HepG2 (cell line): ENCODE measurements around the gene MGMT. TPM values are rescaled to one million over a fixed set of nuclear protein-coding genes. Genes with fewer than 3 reads are reported as not detected.

Experiments
- ATAC-seq: fragments of 200-7000 bp; cut with Tn5 transposase; 3 replicates; pipeline ENCODE4 v1.9.1; 2020; ENCODE audit warnings: mild to moderate bottlenecking, moderate library complexity
- BruUV-seq: library from RNA; stranded (reverse); fragments of 400-500 nt; replicated peaks from 2 replicates; lab custom pipeline; 2021; lab: Mats Ljungman, UMichigan
- CTCF ChIA-PET: fragments of 300-600 bp; formaldehyde crosslinking; extraction: SDS; loops from one replicate; lab custom pipeline; 2021; ENCODE audit warnings: low total read pairs, inconsistent platforms, low intra/inter-chr PET ratio; lab: Yijun Ruan, JAX
- POLR2A ChIA-PET: fragments of 350-600 bp; sonication (Branson Sonifier 250); formaldehyde crosslinking; loops from one replicate; lab custom pipeline; 2020; ENCODE audit warnings: antibody characterized with exemption, inconsistent platforms; lab: Yijun Ruan, JAX
- DNase-seq: peaks from one replicate; pipeline ENCODE4 v3.0.0-alpha.2; 2015; ENCODE audit warnings: low spot score
- FAIRE-seq: peaks from 3 replicates; lab custom pipeline; 2011; peaks lifted over from hg19 to GRCh38; lab: Jason Lieb, UNC
- H2AFZ ChIP-seq: one replicate; pipeline ENCODE4 v1.6.1; 2011; ENCODE audit warnings: low read length, inconsistent platforms
- H3K27ac ChIP-seq: fragments of 300-600 bp; 3 replicates; pipeline ENCODE4 v1.8.0; 2011; ENCODE audit warnings: mixed run types, mild to moderate bottlenecking, mixed read lengths, low read length, inconsistent platforms; ENCODE audit not compliant: insufficient read depth; ENCODE audit errors: extremely low read length
- H3K27me3 ChIP-seq, 2 experiments: fragments of 200-600 bp in 1 of 2; 2 replicates in 1 of 2; 3 replicates in 1 of 2; pipeline versions ENCODE4 v1.6.0 to v1.8.0; 2011; ENCODE audit warnings: low read length in 2 of 2, mild to moderate bottlenecking in 2 of 2, moderate library complexity in 2 of 2, inconsistent platforms in 1 of 2; ENCODE audit not compliant: insufficient read depth in 2 of 2, control insufficient read depth in 1 of 2
- H3K36me3 ChIP-seq, 2 experiments: fragments of 200-600 bp in 1 of 2; replicated peaks in 1 of 2; 2 replicates in 1 of 2; 3 replicates in 1 of 2; pipeline versions ENCODE4 v1.5.1 to v1.8.0; 2011; ENCODE audit warnings: low read length in 2 of 2, inconsistent platforms in 1 of 2; ENCODE audit not compliant: insufficient read depth in 2 of 2, control insufficient read depth in 1 of 2
- H3K4me1 ChIP-seq: 2 replicates; pipeline ENCODE4 v1.5.1; 2012; ENCODE audit warnings: low read length, inconsistent platforms; ENCODE audit not compliant: insufficient read depth
- H3K4me2 ChIP-seq: 2 replicates; pipeline ENCODE4 v1.6.0; 2011; ENCODE audit warnings: low read depth, low read length, inconsistent platforms
- H3K4me3 ChIP-seq, 3 experiments: fragments of 200-600 bp in 1 of 3; sonication (generic), shearing (Covaris generic) in 1 of 3; replicated peaks in 1 of 3; 2 replicates each; pipeline ENCODE4 v1.5.1; 2011 to 2016; ENCODE audit warnings: low read length in 3 of 3, inconsistent platforms in 2 of 3, low read depth in 2 of 3, mild to moderate bottlenecking in 2 of 3, control low read depth in 1 of 3, mixed read lengths in 1 of 3; ENCODE audit not compliant: insufficient read depth in 1 of 3
- H3K79me2 ChIP-seq: one replicate; pipeline ENCODE4 v1.6.1; 2011; ENCODE audit warnings: low read length, inconsistent platforms; ENCODE audit not compliant: insufficient read depth
- H3K9ac ChIP-seq: 2 replicates; pipeline ENCODE4 v1.6.0; 2011; ENCODE audit warnings: mild to moderate bottlenecking, low read depth, low read length, inconsistent platforms; ENCODE audit not compliant: insufficient read depth
- H3K9me3 ChIP-seq: 2 replicates; pipeline ENCODE4 v1.5.1; 2012; ENCODE audit warnings: mild to moderate bottlenecking, low read length
- H4K20me1 ChIP-seq: 2 replicates; pipeline ENCODE4 v1.6.0; 2011; ENCODE audit warnings: inconsistent platforms, mild to moderate bottlenecking, low read length, moderate library complexity; ENCODE audit not compliant: insufficient read depth
- ATAD3A ChIP-seq: sonication (generic); formaldehyde crosslinking; IDR thresholded peaks from 2 replicates; pipeline ENCODE4 v1.4.0; 2020; ENCODE audit warnings: missing genetic modification reagents
- JDP2 ChIP-seq: sonication (generic); formaldehyde crosslinking; IDR thresholded peaks from 2 replicates; pipeline ENCODE4 v1.8.1; 2022; ENCODE audit warnings: missing genetic modification reagents, borderline replicate concordance
- KLF15 ChIP-seq: sonication (generic); formaldehyde crosslinking; IDR thresholded peaks from 2 replicates; pipeline ENCODE4 v1.8.1; 2023; ENCODE audit warnings: borderline replicate concordance, mild to moderate bottlenecking, inconsistent platforms, missing genetic modification reagents, mixed read lengths
- NR0B2 ChIP-seq: sonication (generic); formaldehyde crosslinking; IDR thresholded peaks from 2 replicates; pipeline ENCODE4 v1.4.0; 2020; ENCODE audit warnings: mild to moderate bottlenecking, missing genetic modification reagents
- NR1H2 ChIP-seq: sonication (generic); formaldehyde crosslinking; IDR thresholded peaks from 2 replicates; pipeline ENCODE4 v1.8.1; 2022; ENCODE audit warnings: low read depth, missing genetic modification reagents, borderline replicate concordance
- PBX3 ChIP-seq: sonication (generic); formaldehyde crosslinking; IDR thresholded peaks from 2 replicates; pipeline ENCODE4 v1.8.1; 2023; ENCODE audit warnings: missing genetic modification reagents, inconsistent platforms, borderline replicate concordance
- U2AF1 ChIP-seq: fragments of 200-400 bp; formaldehyde crosslinking; optimal IDR thresholded peaks from 2 replicates; pipeline ENCODE3; 2017; ENCODE audit warnings: mild to moderate bottlenecking, low read depth, low read length
- ZBTB4 ChIP-seq: sonication (generic); formaldehyde crosslinking; IDR thresholded peaks from 2 replicates; pipeline ENCODE4 v1.4.0; 2020; ENCODE audit warnings: missing genetic modification reagents, mild to moderate bottlenecking, borderline replicate concordance
- ZFP1 ChIP-seq: IDR thresholded peaks from 2 replicates; pipeline ENCODE4 v1.6.1; 2016
- ZNF160 ChIP-seq: sonication (generic); formaldehyde crosslinking; IDR thresholded peaks from 2 replicates; pipeline ENCODE4 v1.8.0; 2022; ENCODE audit warnings: mild to moderate bottlenecking, inconsistent platforms, missing genetic modification reagents
- ZNF557 ChIP-seq: sonication (generic); formaldehyde crosslinking; IDR thresholded peaks from 2 replicates; pipeline ENCODE4 v1.4.0; 2020; ENCODE audit warnings: missing genetic modification reagents
- ZNF646 ChIP-seq: sonication (generic); formaldehyde crosslinking; IDR thresholded peaks from 2 replicates; pipeline ENCODE4 v1.9.0; 2021; ENCODE audit warnings: mild to moderate bottlenecking, missing genetic modification reagents
- WGBS: methylation state at CpG from one replicate; pipeline ENCODE4 v1.1.6; 2017; ENCODE audit warnings: low lambda C conversion rate; 5-methylcytosine and 5-hydroxymethylcytosine counted together
- in situ Hi-C: cut with HindIII; loops from 2 replicates; pipeline ENCODE4 v1.10.0; 2017; ENCODE audit warnings: low pct_unique_long_range_greater_than_20kb; ENCODE audit not compliant: extremely low pct_ligation_motif_present
- intact Hi-C: fragments of 100-400 bp; cut with micrococcal nuclease; formaldehyde crosslinking; loops from one replicate; pipeline ENCODE4 v1.10.0; 2022; ENCODE audit not compliant: unreplicated experiment
- polyA plus RNA-seq, 8 experiments: library from polyadenylated mRNA; depleted of rRNA in 3 of 8; stranded (reverse) in 7 of 8; unstranded in 1 of 8; fragments of >200 nt; fragmentation: Illumina TruSeq in 4 of 8; extraction: Trizol in 4 of 8; gene quantifications; 2 replicates each; pipeline versions ENCODE4 v1.2.1 to v1.2.3, GENCODE V29; 2011 to 2016; ENCODE audit warnings: low read depth in 4 of 8, missing spikeins in 1 of 8, mixed read lengths in 1 of 8; ENCODE audit not compliant: insufficient read depth in 1 of 8
- total RNA-seq, 5 experiments: library from RNA; depleted of rRNA; stranded (reverse); fragments of >200 nt; fragmentation: Illumina TruSeq; extraction: Trizol; gene quantifications; 2 replicates each; pipeline ENCODE4 v1.2.3, GENCODE V29; 2016; ENCODE audit warnings: low read depth in 1 of 5

MGMT gene
- total and polyA plus RNA-seq, 2 of the 13 experiments (the other 11 are each of a cell fraction or from before 2014, with no cell fraction given), result 12.0 to 19.5 TPM

GRCh38 chr10:129497013-129497412, 30.0 kb downstream of the MGMT start:
- ATAC-seq (no peak), FAIRE-seq (no peak), DNase-seq (no peak)
- no peak overlapping the region for H3K4me3 ChIP-seq
- WGBS, result 82% methylated on average over 8 of the region's 8 CpGs
- in situ Hi-C loops (no loop called here), intact Hi-C loops (no loop called here)
- no peak overlapping the region for H3K4me2 ChIP-seq
- BruUV-seq, result no TSS peak
- H3K27me3 ChIP-seq, result no peaks in the 10 kb centered on the region
- no peak overlapping the region for H3K9ac ChIP-seq
- H3K4me1 ChIP-seq, result peaks cover 32% of the 10 kb centered on the region
- CTCF ChIA-PET, result no interaction called here
- no peaks in the 10 kb centered on the region for H4K20me1 ChIP-seq
- H3K9me3 ChIP-seq, result peaks cover 25% of the 10 kb centered on the region
- no peak overlapping the region for H3K27ac ChIP-seq
- POLR2A ChIA-PET, result no interaction called here
- no peak overlapping the region for H2AFZ ChIP-seq
- peaks cover 14% of the 10 kb centered on the region for H3K79me2 ChIP-seq
- H3K36me3 ChIP-seq, result no peaks in the 10 kb centered on the region
- TF ChIP-seq ATAD3A (CRISPR knock-in tag) (no peak), ZNF160 (CRISPR knock-in tag) (no peak), ZNF557 (CRISPR knock-in tag) (no peak), U2AF1 (no peak), NR0B2 (CRISPR knock-in tag) (no peak), PBX3 (CRISPR knock-in tag) (no peak), ZBTB4 (no peak), ZNF646 (CRISPR knock-in tag) (no peak), NR1H2 (CRISPR knock-in tag) (no peak), JDP2 (CRISPR knock-in tag) (no peak), KLF15 (no peak), ZFP1 (CRISPR knock-in tag) (no peak)
